K562 (cell line): ENCODE results near the gene USP12.

ENCODE experiments used
- EZH2 ChIP-seq: IDR thresholded peaks from 2 replicates; pipeline ENCODE4 v1.6.1; 2012; ENCODE audit warnings: low read depth, mild to moderate bottlenecking, inconsistent platforms, low read length, borderline replicate concordance
- PCBP1 ChIP-seq: fragments of 200-400 bp; formaldehyde crosslinking; IDR thresholded peaks from 2 replicates; pipeline ENCODE4 v1.6.1; 2018; ENCODE audit warnings: mild to moderate bottlenecking, low read depth, low read length; ENCODE audit not compliant: poor library complexity, severe bottlenecking
- SMC3 ChIP-seq: conservative IDR thresholded peaks from 2 replicates; pipeline ENCODE4 v1.6.1; 2011; ENCODE audit warnings: low read depth, low read length, improper control_type of control experiment; ENCODE audit not compliant: insufficient read depth
- USF2 ChIP-seq: sonication (generic); formaldehyde crosslinking; IDR thresholded peaks from 2 replicates; pipeline ENCODE4 v1.5.0; 2020; ENCODE audit warnings: missing genetic modification reagents
- TF ChIP-seq, protein P1 (sequence below): fragments of 450-650 bp; IDR thresholded peaks from 2 replicates; pipeline ENCODE4 v1.6.1; 2017; ENCODE audit warnings: mild to moderate bottlenecking, moderate library complexity

GRCh38 chr13:27120811-27121210 is 50.8 kb downstream of the USP12 start:
- TF ChIP-seq PCBP1 (no peak), SMC3 (no peak), EZH2 (no peak), USF2 (CRISPR knock-in tag) (no peak)
- TF ChIP-seq, protein P1, sequence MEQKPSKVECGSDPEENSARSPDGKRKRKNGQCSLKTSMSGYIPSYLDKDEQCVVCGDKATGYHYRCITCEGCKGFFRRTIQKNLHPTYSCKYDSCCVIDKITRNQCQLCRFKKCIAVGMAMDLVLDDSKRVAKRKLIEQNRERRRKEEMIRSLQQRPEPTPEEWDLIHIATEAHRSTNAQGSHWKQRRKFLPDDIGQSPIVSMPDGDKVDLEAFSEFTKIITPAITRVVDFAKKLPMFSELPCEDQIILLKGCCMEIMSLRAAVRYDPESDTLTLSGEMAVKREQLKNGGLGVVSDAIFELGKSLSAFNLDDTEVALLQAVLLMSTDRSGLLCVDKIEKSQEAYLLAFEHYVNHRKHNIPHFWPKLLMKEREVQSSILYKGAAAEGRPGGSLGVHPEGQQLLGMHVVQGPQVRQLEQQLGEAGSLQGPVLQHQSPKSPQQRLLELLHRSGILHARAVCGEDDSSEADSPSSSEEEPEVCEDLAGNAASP, result no peak
